ENCODE data around the gene AFTPH. TPM values are rescaled to one million over a fixed set of nuclear protein-coding genes. Genes with fewer than 3 reads are reported as not detected.

The AFTPH gene
- total and polyA plus RNA-seq, 9 of the 15 experiments (the other 6 are each of a cell fraction or from before 2014, with no cell fraction given) = 8.0 to 26.2 (median 13.8) TPM

GRCh38 chr2:64606479-64607363 is 82.6 kb downstream of the AFTPH start (continued):
- TF ChIP-seq TRIM28 (IDR thresholded peaks at IDR 0.05) (no peak), CREM (IDR thresholded peaks at IDR 0.05; ENCODE audit: low read depth) (peak; percentile 28), SNRNP70 (optimal IDR thresholded peaks at IDR 0.05; ENCODE audit: low read depth, low read length) (no peak), ZBTB8A (IDR thresholded peaks at IDR 0.05; ENCODE audit: partially characterized antibody) (no peak), ZNF121 (CRISPR knock-in tag; conservative IDR thresholded peaks at IDR 0.05) (no peak), HNRNPK (IDR thresholded peaks at IDR 0.05; ENCODE audit: low read depth, low read length, poor library complexity, severe bottlenecking) (no peak), CREB5 (CRISPR knock-in tag; IDR thresholded peaks at IDR 0.05) (no peak), ZNF398 (CRISPR knock-in tag; IDR thresholded peaks at IDR 0.05) (no peak), GMEB1 (CRISPR knock-in tag; IDR thresholded peaks at IDR 0.05) (no peak), MNT (conservative IDR thresholded peaks at IDR 0.05) (peak; percentile 51 to 82), ZNF431 (CRISPR knock-in tag; IDR thresholded peaks at IDR 0.05) (no peak), ZHX1 (conservative IDR thresholded peaks at IDR 0.05; ENCODE audit: low read length) (no peak), RBBP5 (IDR thresholded peaks at IDR 0.05; ENCODE audit: borderline replicate concordance, insufficient read depth, low read length, poor library complexity, severe bottlenecking) (peak; percentile 5), SMARCB1 (IDR thresholded peaks at IDR 0.05; ENCODE audit: insufficient read length, low read depth) (no peak), POU5F1 (IDR thresholded peaks at IDR 0.05; ENCODE audit: borderline replicate concordance, low read depth, low read length, partially characterized antibody) (no peak), HNRNPUL1 (IDR thresholded peaks at IDR 0.05; ENCODE audit: low read length) (no peak)

All from K562 (cell line).